ENCODE results near the gene PIK3CD.
A peak's percentile ranks its signal among the peaks of the same experiment; 100 is the strongest.
"Not testable (repeated sequence)": the region's sequence is repeated elsewhere in the genome, so short reads cannot be mapped to it uniquely, and the experiment has no call there.

Gene PIK3CD

DNA sequence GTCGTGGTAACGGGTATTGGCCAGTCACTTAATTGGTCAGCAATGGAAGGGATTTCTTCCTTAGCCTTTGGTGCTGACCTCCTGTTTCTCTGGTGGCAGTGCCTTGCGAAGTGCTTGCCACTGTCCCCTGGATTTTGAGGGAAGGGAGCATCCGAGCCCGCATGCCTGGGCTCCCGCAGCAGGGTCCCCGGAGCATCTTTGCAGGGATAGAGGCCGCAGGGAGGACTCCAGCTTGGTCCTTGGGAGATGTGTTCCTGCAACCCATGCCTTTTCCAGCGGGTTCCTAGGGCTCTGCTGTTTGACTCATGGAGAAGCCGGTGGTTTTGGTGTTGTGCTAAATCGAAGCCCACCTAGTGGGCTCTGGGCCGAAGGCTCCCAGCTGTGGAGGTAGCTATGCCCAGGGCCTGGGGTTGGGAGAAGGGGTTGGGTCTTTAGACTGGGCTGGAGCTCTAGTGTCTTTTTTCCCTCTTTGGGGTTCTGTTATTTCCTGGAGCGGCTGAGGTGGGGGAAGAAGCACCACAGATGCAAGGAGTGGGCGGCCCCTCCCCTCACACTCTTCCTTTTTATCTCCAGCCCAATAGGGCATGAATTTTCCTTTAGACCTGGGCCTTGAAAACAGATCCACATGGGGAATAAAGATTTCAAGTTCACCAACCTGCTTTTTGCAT lies 39.0 kb downstream of the PIK3CD start:
- DNase-seq: no peak

DNA sequence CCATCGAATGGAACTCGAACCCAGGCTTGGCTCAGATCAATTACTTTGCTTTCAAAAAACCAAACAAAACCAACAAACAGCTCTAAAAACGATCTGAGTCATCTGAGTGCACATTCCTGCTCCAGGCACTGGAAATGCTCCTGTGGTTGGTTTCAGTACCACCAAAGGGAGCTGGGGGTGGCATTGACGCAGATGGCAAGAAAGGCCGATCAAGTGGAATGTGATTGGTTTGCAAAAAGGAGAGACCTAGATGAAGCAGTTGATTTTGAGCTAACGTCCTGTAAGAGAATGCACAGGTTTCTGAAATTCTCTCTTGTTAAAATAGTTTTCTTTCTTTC lies 39.5 kb downstream of the PIK3CD start:
- no peak for DNase-seq

DNA sequence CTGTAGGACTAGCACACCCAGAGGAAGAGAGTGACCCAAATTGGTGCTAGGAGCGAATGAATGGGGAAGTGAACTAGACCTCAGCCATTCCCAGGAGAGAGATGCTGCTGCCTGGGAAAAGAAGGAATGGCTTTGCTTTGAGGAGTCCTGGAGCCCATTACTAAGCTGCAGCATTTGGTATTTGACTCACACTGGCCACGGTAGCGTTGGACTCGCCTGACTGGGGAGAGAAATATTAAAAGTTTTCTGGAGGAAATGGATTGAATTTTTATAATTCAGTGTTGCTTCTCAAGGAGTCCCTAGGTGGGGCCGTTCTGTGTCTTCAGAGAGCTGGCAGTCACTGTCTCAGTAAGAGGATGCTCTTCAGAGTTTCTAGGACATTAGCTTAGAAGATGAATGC lies 40.2 kb downstream of the PIK3CD start:
- no peak for DNase-seq

DNA sequence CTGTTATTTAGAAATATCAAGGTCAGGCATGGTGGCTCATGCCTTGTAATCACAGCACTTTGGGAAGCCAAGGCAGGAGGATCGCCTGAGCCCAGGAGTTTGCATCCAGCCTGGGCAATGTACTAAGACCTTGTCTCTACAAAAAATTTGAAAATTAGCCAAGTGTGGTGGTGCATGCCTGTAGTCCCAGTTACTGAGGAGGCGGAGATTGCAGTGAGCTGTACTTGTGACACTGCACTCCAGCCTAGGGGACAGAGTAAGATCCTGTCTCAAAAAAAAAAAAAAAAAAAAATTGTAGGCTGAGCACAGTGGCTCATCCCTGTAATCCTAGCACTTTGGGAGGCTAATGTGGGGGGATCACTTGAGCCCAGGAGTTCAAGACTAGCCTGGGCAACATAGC lies 45.3 kb downstream of the PIK3CD start:
- no peak for DNase-seq

GRCh38 chr1:9699361-9699760 lies 47.8 kb downstream of the PIK3CD start:
- no peak for DNase-seq

DNA sequence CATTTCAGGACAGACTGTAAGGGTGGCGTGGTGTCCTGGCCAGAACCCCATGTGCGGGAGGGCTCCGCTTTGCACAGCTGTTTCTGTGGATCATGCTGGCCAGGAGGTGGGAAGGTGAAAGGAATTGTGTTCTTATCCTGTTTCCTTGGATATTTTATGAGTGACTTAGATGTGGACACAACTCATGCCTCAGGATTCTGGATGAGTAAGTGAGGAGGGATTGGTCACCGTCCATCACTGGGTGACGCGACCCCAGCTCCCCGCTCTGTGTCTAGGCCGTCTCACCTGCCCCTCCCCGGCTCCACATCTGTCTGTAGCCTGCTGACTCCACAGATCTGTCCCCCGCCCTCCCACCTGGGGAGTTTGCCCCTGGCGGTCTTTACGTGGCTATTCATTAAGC lies 48.8 kb downstream of the PIK3CD start:
- no peak for DNase-seq

- no peak for DNase-seq
Observed at GRCh38 chr1:9701665-9702064, 50.1 kb downstream of the PIK3CD start.

- no peak for DNase-seq
Observed at GRCh38 chr1:9703165-9703509, 51.6 kb downstream of the PIK3CD start.

GRCh38 chr1:9703681-9704080 lies 52.1 kb downstream of the PIK3CD start:
- DNase-seq: no peak

GRCh38 chr1:9705337-9706093 lies 54.0 kb downstream of the PIK3CD start:
- no peak for DNase-seq

- DNase-seq: no peak
Observed at GRCh38 chr1:9706178-9706577, 54.6 kb downstream of the PIK3CD start.

DNA sequence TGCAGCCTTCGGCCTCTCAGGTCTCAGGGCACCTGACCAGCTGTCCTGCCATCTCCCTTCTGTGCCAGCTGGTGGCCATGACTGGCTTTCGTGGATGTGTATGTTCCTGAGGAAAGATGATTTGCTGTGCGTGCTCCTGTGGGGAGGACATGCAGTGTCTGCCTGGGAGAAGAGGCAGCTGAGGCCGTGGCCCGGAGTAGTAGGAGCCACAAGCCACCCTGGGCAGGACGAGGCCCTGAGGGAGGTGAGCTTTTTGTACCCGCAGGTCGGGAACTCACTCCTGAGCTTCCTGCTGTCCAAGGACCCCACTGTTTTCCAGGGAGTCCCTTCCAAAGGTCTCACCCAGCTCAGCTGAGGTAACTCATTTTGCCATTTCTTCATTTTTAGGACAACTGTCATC lies 58.5 kb downstream of the PIK3CD start:
- no peak for DNase-seq

DNA sequence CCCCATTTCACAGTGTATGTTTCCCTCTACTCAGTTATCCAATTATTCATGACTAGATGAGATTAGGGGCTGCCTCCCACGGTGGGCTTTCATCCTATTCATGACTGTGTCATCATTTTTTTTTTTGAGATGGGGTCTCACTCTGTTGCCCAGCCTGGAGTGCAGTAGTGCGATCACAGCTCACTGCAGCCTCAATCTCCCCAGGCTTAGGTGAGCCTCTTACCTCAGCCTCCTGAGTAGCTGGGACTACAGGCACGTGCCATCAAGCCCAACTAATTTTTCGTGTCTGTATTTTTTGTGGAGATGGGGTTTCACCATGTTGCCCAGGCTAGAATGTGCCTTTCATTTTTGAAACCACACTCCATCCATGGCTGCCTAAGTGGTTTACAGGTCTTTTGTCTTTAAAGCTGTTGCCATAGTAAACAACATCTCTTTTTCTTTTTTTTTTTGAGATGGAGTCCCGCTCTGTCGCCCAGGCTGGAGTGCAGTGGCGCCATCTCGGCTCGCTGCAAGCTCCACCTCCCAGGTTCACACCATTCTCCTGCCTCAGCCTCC lies 60.0 kb downstream of the PIK3CD start:
- no peak for DNase-seq

GRCh38 chr1:9712767-9713166 lies 61.2 kb downstream of the PIK3CD start:
- not testable (repeated sequence) for DNase-seq

- DNase-seq: peak; percentile 45 to 57
Observed at GRCh38 chr1:9714257-9714718, 62.8 kb downstream of the PIK3CD start.

DNA sequence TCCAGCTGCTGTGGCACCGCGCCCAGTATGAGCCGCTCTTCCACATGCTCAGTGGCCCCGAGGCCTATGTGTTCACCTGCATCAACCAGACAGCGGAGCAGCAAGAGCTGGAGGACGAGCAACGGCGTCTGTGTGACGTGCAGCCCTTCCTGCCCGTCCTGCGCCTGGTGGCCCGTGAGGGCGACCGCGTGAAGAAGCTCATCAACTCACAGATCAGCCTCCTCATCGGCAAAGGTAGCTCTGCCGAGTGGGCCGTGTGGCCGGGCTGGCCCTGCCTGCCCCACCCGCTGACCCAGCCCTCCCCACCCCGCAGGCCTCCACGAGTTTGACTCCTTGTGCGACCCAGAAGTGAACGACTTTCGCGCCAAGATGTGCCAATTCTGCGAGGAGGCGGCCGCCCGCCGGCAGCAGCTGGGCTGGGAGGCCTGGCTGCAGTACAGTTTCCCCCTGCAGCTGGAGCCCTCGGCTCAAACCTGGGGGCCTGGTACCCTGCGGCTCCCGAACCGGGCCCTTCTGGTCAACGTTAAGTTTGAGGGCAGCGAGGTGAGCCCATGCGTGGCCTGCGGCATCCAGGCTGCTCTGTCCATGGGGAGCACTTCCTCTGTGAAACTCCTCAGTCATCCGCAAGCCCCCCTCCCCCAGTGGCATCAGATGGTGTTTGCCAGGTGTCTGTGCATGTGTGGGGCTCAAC lies 64.2 kb downstream of the PIK3CD start:
- peak in 1 of 2 donors; percentile 57 for DNase-seq

GRCh38 chr1:9716404-9717192 lies 65.1 kb downstream of the PIK3CD start:
- DNase-seq: no peak

- DNase-seq: peak; percentile 73 to 77
Observed at GRCh38 chr1:9717193-9718005, 65.9 kb downstream of the PIK3CD start.

- DNase-seq: no peak
Observed at GRCh38 chr1:9718006-9718680, 66.6 kb downstream of the PIK3CD start.

DNA sequence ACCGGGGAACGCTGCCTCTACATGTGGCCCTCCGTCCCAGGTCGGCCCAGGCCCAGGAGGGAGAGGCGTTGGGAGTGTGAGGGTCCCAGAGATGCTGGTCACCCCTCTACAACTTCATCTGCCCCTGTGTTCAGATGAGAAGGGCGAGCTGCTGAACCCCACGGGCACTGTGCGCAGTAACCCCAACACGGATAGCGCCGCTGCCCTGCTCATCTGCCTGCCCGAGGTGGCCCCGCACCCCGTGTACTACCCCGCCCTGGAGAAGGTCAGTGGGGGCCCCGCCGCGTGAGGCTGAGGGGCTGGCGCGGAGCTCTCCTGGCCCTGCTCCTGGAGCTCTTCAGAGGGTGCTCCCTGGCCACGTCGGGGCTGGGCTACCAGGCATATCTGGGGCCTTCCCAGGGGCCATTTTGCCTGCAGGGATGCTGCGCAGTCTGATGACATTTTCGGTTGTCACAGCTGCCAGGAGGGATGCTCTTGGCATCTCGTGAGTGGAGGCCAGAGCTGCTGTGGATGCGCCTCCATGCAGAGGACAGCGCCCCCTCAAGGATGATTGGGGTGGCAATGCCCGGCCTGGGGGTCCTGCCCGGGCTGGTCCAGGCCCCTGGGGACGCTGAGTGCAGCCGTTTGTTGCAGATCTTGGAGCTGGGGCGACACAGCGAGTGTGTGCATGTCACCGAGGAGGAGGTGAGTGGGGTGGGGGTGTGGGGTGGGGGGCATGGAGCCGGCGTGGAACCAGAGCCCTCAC lies 68.6 kb downstream of the PIK3CD start:
- no peak for DNase-seq

Measured in activated CD4-positive, alpha-beta T cell treated with anti-CD3 and anti-CD28 coated beads for 4 hours (primary cell).